Naive thymus-derived CD4-positive, alpha-beta T cell (primary cell): ENCODE data around the gene ADAMTS17. TPM values are rescaled to one million over a fixed set of nuclear protein-coding genes. Genes with fewer than 3 reads are reported as not detected.

ENCODE experiments used
- ATAC-seq: fragments of 150-1000 bp; cut with Tn5 transposase; 2 replicates; pipeline ENCODE4 v1.10.0; 2021; ENCODE audit warnings: mild to moderate bottlenecking, moderate library complexity
- CTCF ChIA-PET: fragments of 350-600 bp; sonication (Branson Sonifier 250); formaldehyde crosslinking; loops from one replicate; lab custom pipeline; 2021; ENCODE audit warnings: antibody characterized with exemption; lab: Charles Lee
- POLR2A ChIA-PET: fragments of 350-600 bp; sonication (Branson Sonifier 250); formaldehyde crosslinking; loops from one replicate; lab custom pipeline; 2021; ENCODE audit warnings: antibody characterized with exemption, inconsistent platforms; lab: Charles Lee
- DNase-seq, 9 donors: peaks; one replicate each; pipeline versions ENCODE4 v3.0.0 to v3.0.0-alpha.2; 2020 to 2022; ENCODE audit warnings: mixed read lengths in 1 of 9
- H3K27ac ChIP-seq: one replicate; pipeline ENCODE4 v1.7.0; 2013; ENCODE audit warnings: mild to moderate bottlenecking, low read depth, low read length, moderate library complexity
- H3K27me3 ChIP-seq, 2 donors: one replicate each; pipeline ENCODE4 v1.7.0; 2013; ENCODE audit warnings: low read length in 2 of 2, mild to moderate bottlenecking in 2 of 2, moderate library complexity in 2 of 2; ENCODE audit not compliant: control insufficient read depth in 2 of 2, insufficient read depth in 2 of 2
- H3K36me3 ChIP-seq, 3 experiments: 1 replicate in 2 of 3; 2 replicates in 1 of 3; pipeline ENCODE4 v1.7.0; 2013; ENCODE audit warnings: low read length in 3 of 3, mild to moderate bottlenecking in 3 of 3, moderate library complexity in 1 of 3; ENCODE audit not compliant: insufficient read depth in 3 of 3, control insufficient read depth in 2 of 3
- H3K4me1 ChIP-seq, 2 donors: one replicate each; pipeline ENCODE4 v1.7.0; 2013; ENCODE audit warnings: low read length in 2 of 2, mild to moderate bottlenecking in 2 of 2, moderate library complexity in 1 of 2; ENCODE audit not compliant: control insufficient read depth in 2 of 2, insufficient read depth in 2 of 2
- H3K4me3 ChIP-seq: 2 replicates; pipeline ENCODE4 v1.7.0; 2013; ENCODE audit warnings: mild to moderate bottlenecking, low read length
- H3K9me3 ChIP-seq, 3 experiments: 1 replicate in 2 of 3; 2 replicates in 1 of 3; pipeline ENCODE4 v1.7.0; 2013; ENCODE audit warnings: low read length in 3 of 3; ENCODE audit not compliant: control insufficient read depth in 2 of 3
- H3K27ac Mint-ChIP-seq, 9 donors: one replicate each; pipeline ENCODE4 v1.8.0; 2020 to 2022; ENCODE audit warnings: mixed read lengths in 9 of 9, mild to moderate bottlenecking in 8 of 9, moderate library complexity in 5 of 9, inconsistent platforms in 2 of 9
- H3K27me3 Mint-ChIP-seq, 5 donors: one replicate each; pipeline ENCODE4 v1.8.0; 2021 to 2022; ENCODE audit warnings: mixed read lengths in 5 of 5, mild to moderate bottlenecking in 1 of 5
- H3K36me3 Mint-ChIP-seq, 5 donors: one replicate each; pipeline ENCODE4 v1.8.0; 2020 to 2022; ENCODE audit warnings: mixed read lengths in 5 of 5, mild to moderate bottlenecking in 3 of 5, inconsistent platforms in 1 of 5
- H3K4me1 Mint-ChIP-seq, 7 donors: one replicate each; pipeline ENCODE4 v1.8.0; 2020 to 2022; ENCODE audit warnings: mixed read lengths in 7 of 7, mild to moderate bottlenecking in 3 of 7, inconsistent platforms in 1 of 7
- H3K4me3 Mint-ChIP-seq, 10 donors: one replicate each; pipeline ENCODE4 v1.8.0; 2020 to 2022; ENCODE audit warnings: mild to moderate bottlenecking in 10 of 10, mixed read lengths in 10 of 10, moderate library complexity in 6 of 10, inconsistent platforms in 2 of 10
- H3K9me3 Mint-ChIP-seq, 11 donors: one replicate each; pipeline ENCODE4 v1.8.0; 2020 to 2022; ENCODE audit warnings: mixed read lengths in 11 of 11, mild to moderate bottlenecking in 4 of 11, inconsistent platforms in 1 of 11, moderate library complexity in 1 of 11
- intact Hi-C, 2 donors: fragments of 100-400 bp; cut with micrococcal nuclease; formaldehyde crosslinking; loops; one replicate each; pipeline ENCODE4 v1.15.1; 2023
- polyA plus RNA-seq, 2 donors: library from polyadenylated mRNA; unstranded; fragments of 300-500 nt; fragmentation: Illumina TruSeq; gene quantifications; one replicate each; pipeline ENCODE4 v1.2.3, GENCODE V29; 2021
- total RNA-seq, 6 experiments: library from RNA in 5 of 6; stranded (reverse) in 5 of 6; gene quantifications; 1 replicate in 5 of 6; 2 replicates in 1 of 6; pipeline ENCODE4 v1.2.3 and lab custom pipeline; 2021 to 2026

ADAMTS17 gene
- total and polyA plus RNA-seq, 7 experiments from 2014 or later, result 1.5 to 13.5 (median 3.2) TPM

GRCh38 chr15:99958426-99959097 lies 383.2 kb downstream of the ADAMTS17 start:
- peaks cover 0 to 2% (median 0%) of the 10 kb centered on the region in 11 donors for H3K9me3 Mint-ChIP-seq

GRCh38 chr15:99957642-99958013 lies 384.1 kb downstream of the ADAMTS17 start:
- Histone ChIP-seq H3K27ac (no peak overlapping the region), H3K27me3 (no peaks in the 10 kb centered on the region), H3K36me3 (no peaks in the 10 kb centered on the region), H3K9me3 (no peaks in the 10 kb centered on the region), H3K4me1 (no peaks in the 10 kb centered on the region), H3K4me3 (no peak overlapping the region)
- no peak for DNase-seq
- Mint-ChIP-seq H3K27me3 (peaks cover 6 to 27% (median 14%) of the 10 kb centered on the region in 5 donors), H3K4me1 (peaks cover 4 to 18% (median 13%) of the 10 kb centered on the region in 7 donors), H3K4me3 (peak overlapping the region in 1 of 10 donors; percentile 4), H3K27ac (no peak overlapping the region), H3K36me3 (peaks cover 0 to 3% (median 0%) of the 10 kb centered on the region in 5 donors), H3K9me3 (peaks cover 0 to 2% (median 0%) of the 10 kb centered on the region in 11 donors)
- no peak for ATAC-seq
- CTCF ChIA-PET, result no interaction called here
- POLR2A ChIA-PET, result no interaction called here
- intact Hi-C loops, result no loop called here

More at GRCh38 chr15:99958426-99959097, 383.2 kb downstream of the ADAMTS17 start:
- ATAC-seq, result no peak
- Histone ChIP-seq H3K4me1 (no peaks in the 10 kb centered on the region), H3K27ac (no peak overlapping the region), H3K36me3 (no peaks in the 10 kb centered on the region), H3K9me3 (no peaks in the 10 kb centered on the region), H3K27me3 (no peaks in the 10 kb centered on the region), H3K4me3 (no peak overlapping the region)
- peaks cover 6 to 22% (median 14%) of the 10 kb centered on the region in 5 donors for H3K27me3 Mint-ChIP-seq
- ChIA-PET POLR2A (no interaction called here), CTCF (no interaction called here)
- intact Hi-C loops, result no loop called here
- H3K4me1 Mint-ChIP-seq, result peaks cover 4 to 18% (median 13%) of the 10 kb centered on the region in 7 donors
- H3K27ac Mint-ChIP-seq, result peak overlapping the region in 3 of 9 donors; percentile 5 to 23 (median 21)
- peaks cover 0 to 3% (median 0%) of the 10 kb centered on the region in 5 donors for H3K36me3 Mint-ChIP-seq
- DNase-seq, result peak in 3 of 9 donors; percentile 8 to 26 (median 14)
- H3K4me3 Mint-ChIP-seq, result peak overlapping the region in 4 of 10 donors; percentile 9 to 59 (median 24)

GRCh38 chr15:99956820-99957641 lies 384.7 kb downstream of the ADAMTS17 start:
- no peaks in the 10 kb centered on the region for H3K4me1 ChIP-seq
- no peak overlapping the region for H3K27ac ChIP-seq
- no peak overlapping the region for H3K4me3 Mint-ChIP-seq
- DNase-seq, result peak in 1 of 9 donors; percentile 8
- peaks cover 0 to 2% (median 0%) of the 10 kb centered on the region in 11 donors for H3K9me3 Mint-ChIP-seq
- ChIA-PET POLR2A (no interaction called here), CTCF (no interaction called here)
- no peak for ATAC-seq
- no peaks in the 10 kb centered on the region for H3K9me3 ChIP-seq
- H3K27ac Mint-ChIP-seq, result peak overlapping the region in 1 of 9 donors; percentile 84
- no peak overlapping the region for H3K4me3 ChIP-seq
- no peaks in the 10 kb centered on the region for H3K27me3 ChIP-seq
- peaks cover 0 to 3% (median 0%) of the 10 kb centered on the region in 5 donors for H3K36me3 Mint-ChIP-seq
- peaks cover 4 to 18% (median 13%) of the 10 kb centered on the region in 7 donors for H3K4me1 Mint-ChIP-seq
- H3K36me3 ChIP-seq, result no peaks in the 10 kb centered on the region
- H3K27me3 Mint-ChIP-seq, result peaks cover 6 to 27% (median 14%) of the 10 kb centered on the region in 5 donors
- intact Hi-C loops, result no loop called here

- Mint-ChIP-seq H3K4me3 (no peak overlapping the region), H3K9me3 (peaks cover 0 to 6% (median 0%) of the 10 kb centered on the region in 11 donors), H3K36me3 (no peaks in the 10 kb centered on the region), H3K4me1 (peaks cover 4 to 18% (median 13%) of the 10 kb centered on the region in 7 donors), H3K27ac (peak overlapping the region in 1 of 9 donors; percentile 84), H3K27me3 (peaks cover 6 to 27% (median 14%) of the 10 kb centered on the region in 5 donors)
- H3K36me3 ChIP-seq, result no peaks in the 10 kb centered on the region
- no peaks in the 10 kb centered on the region for H3K9me3 ChIP-seq
- no peak for ATAC-seq
- intact Hi-C loops, result no loop called here
- H3K27me3 ChIP-seq, result no peaks in the 10 kb centered on the region
- no peak overlapping the region for H3K27ac ChIP-seq
- H3K4me3 ChIP-seq, result no peak overlapping the region
- CTCF ChIA-PET, result no interaction called here
- POLR2A ChIA-PET, result no interaction called here
- DNase-seq, result peak in 1 of 9 donors; percentile 10
- no peaks in the 10 kb centered on the region for H3K4me1 ChIP-seq
These were observed 385.6 kb downstream of the ADAMTS17 start for GRCh38 chr15:99956022-99956775.

- intact Hi-C loops, result no loop called here
- H3K27ac Mint-ChIP-seq, result peak overlapping the region in 1 of 9 donors; percentile 56
- peaks cover 6 to 33% (median 18%) of the 10 kb centered on the region in 5 donors for H3K27me3 Mint-ChIP-seq
- H3K36me3 Mint-ChIP-seq, result peaks cover 0 to 3% (median 0%) of the 10 kb centered on the region in 5 donors
- POLR2A ChIA-PET, result no interaction called here
- CTCF ChIA-PET, result no interaction called here
- peaks cover 4 to 18% (median 13%) of the 10 kb centered on the region in 7 donors for H3K4me1 Mint-ChIP-seq
- H3K36me3 ChIP-seq, result no peaks in the 10 kb centered on the region
- ATAC-seq (no peak), DNase-seq (peak in 1 of 9 donors; percentile 7)
- no peaks in the 10 kb centered on the region for H3K9me3 ChIP-seq
- H3K4me3 Mint-ChIP-seq, result no peak overlapping the region
- H3K27me3 ChIP-seq, result no peaks in the 10 kb centered on the region
- H3K27ac ChIP-seq, result no peak overlapping the region
- peaks cover 0 to 6% (median 0%) of the 10 kb centered on the region in 11 donors for H3K9me3 Mint-ChIP-seq
- no peak overlapping the region for H3K4me3 ChIP-seq
- H3K4me1 ChIP-seq, result no peaks in the 10 kb centered on the region
These were observed 386.2 kb downstream of the ADAMTS17 start for GRCh38 chr15:99955532-99955931.

GRCh38 chr15:99955181-99955525 lies 386.6 kb downstream of the ADAMTS17 start:
- ATAC-seq (no peak), DNase-seq (peak in 1 of 9 donors; percentile 7)
- POLR2A ChIA-PET, result no interaction called here
- peak overlapping the region in 1 of 9 donors; percentile 56 for H3K27ac Mint-ChIP-seq
- CTCF ChIA-PET, result no interaction called here
- peaks cover 8 to 36% (median 18%) of the 10 kb centered on the region in 5 donors for H3K27me3 Mint-ChIP-seq
- no peaks in the 10 kb centered on the region for H3K4me1 ChIP-seq
- H3K27ac ChIP-seq, result no peak overlapping the region
- H3K9me3 Mint-ChIP-seq, result peaks cover 0 to 7% (median 4%) of the 10 kb centered on the region in 11 donors
- intact Hi-C loops, result no loop called here
- H3K27me3 ChIP-seq, result no peaks in the 10 kb centered on the region
- no peaks in the 10 kb centered on the region for H3K36me3 ChIP-seq
- H3K4me3 Mint-ChIP-seq, result no peak overlapping the region
- H3K36me3 Mint-ChIP-seq, result peaks cover 0 to 3% (median 0%) of the 10 kb centered on the region in 5 donors
- H3K9me3 ChIP-seq, result no peaks in the 10 kb centered on the region
- H3K4me3 ChIP-seq, result no peak overlapping the region
- H3K4me1 Mint-ChIP-seq, result peaks cover 4 to 18% (median 13%) of the 10 kb centered on the region in 7 donors
